Smooth muscle cell of the umbilical artery (primary cell): ENCODE results near the gene CD37. TPM values are rescaled to one million over a fixed set of nuclear protein-coding genes. Genes with fewer than 3 reads are reported as not detected.

Source experiments
- total RNA-seq: library from RNA; depleted of rRNA; stranded (reverse); fragments of >200 nt; gene quantifications from 2 replicates; pipeline ENCODE4 v1.2.3, GENCODE V29; 2014

CD37 gene, protein sequence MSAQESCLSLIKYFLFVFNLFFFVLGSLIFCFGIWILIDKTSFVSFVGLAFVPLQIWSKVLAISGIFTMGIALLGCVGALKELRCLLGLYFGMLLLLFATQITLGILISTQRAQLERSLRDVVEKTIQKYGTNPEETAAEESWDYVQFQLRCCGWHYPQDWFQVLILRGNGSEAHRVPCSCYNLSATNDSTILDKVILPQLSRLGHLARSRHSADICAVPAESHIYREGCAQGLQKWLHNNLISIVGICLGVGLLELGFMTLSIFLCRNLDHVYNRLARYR
- total RNA-seq = under 0.01 TPM in 1 of 2 replicates, not detected in the other

DNA sequence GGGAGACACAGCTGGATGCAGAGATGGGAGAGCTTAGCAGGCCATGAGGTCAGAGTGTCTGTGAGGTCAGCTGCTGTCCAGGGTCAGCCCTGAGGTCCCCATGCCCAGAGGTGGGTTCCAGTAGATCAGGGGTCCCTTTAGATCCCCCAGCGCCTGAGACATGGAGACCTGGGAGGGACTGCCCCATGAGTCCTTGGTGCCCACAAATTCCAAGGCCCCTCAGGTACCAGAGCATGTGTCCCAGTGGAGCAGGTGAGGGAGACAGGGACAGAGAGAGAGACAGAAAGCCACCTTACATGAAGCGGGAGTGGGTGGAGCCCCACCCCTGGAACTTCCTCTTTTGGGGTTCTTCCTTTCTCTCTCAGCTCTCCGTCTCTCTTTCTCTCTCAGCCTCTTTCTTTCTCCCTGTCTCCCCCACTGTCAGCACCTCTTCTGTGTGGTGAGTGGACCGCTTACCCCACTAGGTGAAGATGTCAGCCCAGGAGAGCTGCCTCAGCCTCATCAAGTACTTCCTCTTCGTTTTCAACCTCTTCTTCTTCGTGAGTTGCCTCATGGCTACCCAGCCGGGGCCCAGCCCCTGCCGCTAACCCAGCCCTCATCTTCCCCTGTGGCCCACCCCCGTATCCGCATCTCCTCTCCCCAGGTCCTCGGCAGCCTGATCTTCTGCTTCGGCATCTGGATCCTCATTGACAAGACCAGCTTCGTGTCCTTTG lies at the start of gene CD37:
TSS of gene CD37 (plus strand) at position 336 of the 713 bp plus-strand sequence. CDS start at position 471, 135 bp downstream.

DNA sequence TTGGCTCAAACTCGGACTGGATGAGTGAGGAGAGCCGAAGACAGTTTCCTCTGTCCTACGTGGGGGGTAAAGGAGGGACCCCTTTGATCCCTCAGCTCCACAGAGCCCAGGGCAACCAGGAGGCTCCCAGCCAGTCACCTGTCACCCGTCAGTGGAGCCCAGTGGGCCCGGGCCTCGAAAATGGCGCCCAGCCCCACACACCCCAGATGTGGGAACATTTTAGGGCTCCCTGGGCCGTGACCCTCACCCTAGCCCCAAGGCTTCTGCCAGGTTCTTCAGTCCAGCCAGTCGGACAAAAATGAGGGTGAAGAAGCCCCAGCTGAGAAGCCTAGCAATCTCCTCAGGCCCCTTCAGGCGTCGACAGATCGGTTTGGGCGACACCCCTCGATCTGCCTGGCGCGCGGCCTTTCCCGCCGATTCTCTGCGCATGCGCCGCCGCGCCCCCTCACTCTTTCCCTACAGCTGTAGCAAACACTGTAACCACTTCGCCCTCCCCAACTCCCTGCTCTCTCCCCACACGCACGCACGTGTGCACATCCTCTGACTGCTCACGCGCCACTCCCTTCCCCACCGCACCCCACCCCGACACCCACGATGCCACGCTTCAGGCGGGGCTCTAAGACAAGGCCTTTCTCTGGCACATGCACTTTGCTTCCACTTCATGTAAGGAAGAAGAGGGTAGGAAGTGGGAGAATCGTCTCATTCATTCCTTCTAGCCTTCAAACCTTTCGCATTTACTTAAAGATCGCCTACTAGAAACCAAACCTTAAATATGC lies 10.2 kb upstream of the CD37 start, which contains the start of gene SLC6A16:
TSS of gene SLC6A16 (minus strand) at position 391 of the 776 bp plus-strand sequence. CDS start 13,844 bp downstream, outside the sequence.

DNA sequence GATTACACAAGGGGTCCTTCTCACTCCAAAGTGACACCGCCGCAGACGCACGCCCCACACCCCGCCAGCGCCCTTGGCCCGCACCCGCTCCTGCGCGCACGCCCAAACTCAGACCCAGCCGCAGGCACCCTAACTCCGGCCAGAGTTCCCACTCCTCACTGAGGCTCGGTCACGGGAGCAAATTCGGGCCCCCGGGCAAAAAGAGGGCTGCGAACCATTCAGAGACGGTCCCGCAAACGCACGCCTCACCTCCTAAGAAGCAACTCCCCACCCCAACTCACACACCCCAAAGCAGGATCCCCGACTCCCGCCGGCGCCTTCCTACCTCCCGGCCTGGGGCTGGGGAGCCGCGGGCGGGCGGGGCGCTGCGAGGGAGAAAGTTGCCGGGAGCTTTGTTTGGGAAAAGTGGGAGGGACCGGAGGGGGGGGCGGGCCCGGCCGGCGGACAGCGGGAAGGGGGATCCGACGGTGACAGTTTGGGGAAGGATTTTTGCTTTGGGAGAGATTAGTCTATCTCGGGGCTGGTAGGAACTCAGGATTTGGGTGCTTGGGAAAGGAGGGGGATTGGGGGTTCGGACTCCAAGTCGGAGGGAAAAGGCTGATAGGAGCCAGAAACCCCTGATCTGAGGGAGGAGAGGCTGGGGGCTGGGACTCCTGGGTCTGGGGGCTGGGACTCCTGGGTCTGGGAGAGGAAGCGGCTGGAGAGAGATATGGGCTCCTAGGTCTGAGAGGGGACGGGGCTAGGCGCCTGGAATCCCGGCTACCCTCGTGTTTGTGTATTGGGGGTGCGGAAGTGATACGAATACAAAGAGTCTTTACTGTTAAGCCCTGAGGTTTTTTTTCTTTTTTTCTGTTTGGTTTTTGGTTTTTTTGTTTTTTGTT lies 27.1 kb downstream of the CD37 start, which contains the start of gene TEAD2:
TSS of gene TEAD2 (minus strand) at position 369 of the 881 bp plus-strand sequence. CDS start 2,341 bp downstream, outside the sequence.

DNA sequence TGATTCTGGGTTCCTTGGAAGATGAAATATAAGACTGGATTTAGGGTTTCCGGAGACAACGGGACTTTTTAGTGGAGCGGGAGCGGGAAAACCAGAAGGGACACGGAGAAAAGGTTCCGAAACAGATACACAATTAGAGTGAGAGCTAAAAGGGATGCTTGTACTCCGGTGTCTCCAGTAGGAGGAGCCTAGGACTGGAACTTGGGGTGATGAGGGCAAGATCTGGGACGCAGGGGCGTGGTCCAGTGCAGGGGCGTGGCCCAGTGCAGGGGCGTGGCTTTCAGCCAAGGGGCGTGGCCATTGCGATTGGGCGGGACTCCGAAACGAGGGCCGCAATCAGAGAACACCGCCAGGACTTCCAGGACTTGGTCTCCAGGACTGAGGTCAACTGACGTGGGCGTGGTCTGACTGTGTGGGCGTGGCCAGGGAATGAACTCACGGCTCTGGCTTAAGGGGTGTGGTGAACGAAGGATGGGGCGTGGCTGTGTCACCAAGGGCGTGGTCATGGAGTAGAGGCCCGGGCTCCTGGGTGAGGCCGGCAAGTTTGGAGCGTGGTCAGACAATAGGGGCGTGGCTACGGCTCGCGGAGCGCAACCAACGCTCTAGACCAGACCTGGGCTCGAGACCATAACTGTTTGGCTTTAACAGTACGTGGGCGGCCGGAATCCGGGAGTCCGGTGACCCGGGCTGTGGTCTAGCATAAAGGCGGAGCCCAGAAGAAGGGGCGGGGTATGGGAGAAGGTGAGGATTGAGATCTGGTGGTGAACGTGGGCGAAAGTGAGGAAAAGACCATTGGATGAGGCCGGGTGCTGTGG lies 28.3 kb downstream of the CD37 start, which contains the start of gene DKKL1:
TSS of gene DKKL1 (plus strand) at position 610 of the 815 bp plus-strand sequence. CDS start at position 732, 122 bp downstream.

DNA sequence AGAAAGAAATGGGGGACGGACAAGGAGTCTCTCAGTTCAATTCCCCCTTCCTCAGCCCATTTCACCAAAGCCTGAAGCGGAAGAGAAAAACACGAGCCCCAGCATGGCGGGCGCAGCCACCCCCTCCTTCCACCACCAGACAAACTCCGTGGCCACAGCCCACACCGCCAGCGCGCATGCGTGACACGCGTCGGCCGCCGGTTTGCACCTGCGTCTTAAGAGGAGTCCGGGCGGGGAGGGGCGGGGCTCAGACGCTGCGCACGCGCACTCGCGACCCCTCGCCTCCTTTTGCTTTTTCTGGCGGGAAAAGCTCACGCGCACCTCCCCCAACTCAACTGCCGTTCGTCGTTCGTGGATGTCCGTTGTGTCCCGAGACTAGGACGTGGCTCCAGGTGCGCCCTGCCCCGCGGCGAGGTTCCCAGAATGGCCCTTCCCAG lies 52.7 kb downstream of the CD37 start, which contains the start of gene KASH5:
TSS of gene KASH5 (plus strand) at position 314 of the 437 bp plus-strand sequence. CDS start 2,635 bp downstream, outside the sequence.

Other genes with a start within 250 kb of the CD37 start
- gene SNRNP70, start 250.0 kb upstream of the CD37 start, total RNA-seq = 86.7 and 121 TPM in 2 replicates
- gene LIN7B, start 221.0 kb upstream of the CD37 start, total RNA-seq = 6.3 and 13.7 TPM in 2 replicates
- gene C19orf73, start 216.3 kb upstream of the CD37 start, total RNA-seq = 0.89 and 0.97 TPM in 2 replicates
- 3.3 and 8.0 TPM in 2 replicates for gene PPFIA3, start 215.9 kb upstream of the CD37 start, total RNA-seq
- gene HRC, start 180.0 kb upstream of the CD37 start, total RNA-seq = 0.14 TPM in 1 of 2 replicates, not detected in the other
- gene TRPM4, start 177.6 kb upstream of the CD37 start, total RNA-seq = 13.4 and 23.1 TPM in 2 replicates
- gene SLC6A16, start 10.2 kb upstream of the CD37 start, total RNA-seq = under 0.01 and 0.14 TPM in 2 replicates
- gene TEAD2, start 27.0 kb downstream of the CD37 start, total RNA-seq = 20.8 and 22.2 TPM in 2 replicates
- gene DKKL1, start 28.5 kb downstream of the CD37 start, total RNA-seq = 0.59 TPM in 1 of 2 replicates, not detected in the other
- gene KASH5, start 52.8 kb downstream of the CD37 start, total RNA-seq = not detected in 2 replicates
- gene PTH2, start 88.0 kb downstream of the CD37 start, total RNA-seq = not detected in 2 replicates
- gene GFY, start 90.0 kb downstream of the CD37 start, total RNA-seq = not detected in 2 replicates
- not detected in 2 replicates for gene SLC17A7, start 106.1 kb downstream of the CD37 start, total RNA-seq
- gene PIH1D1, start 116.4 kb downstream of the CD37 start, total RNA-seq = 73.1 and 108 TPM in 2 replicates
- 11.9 and 13.5 TPM in 2 replicates for gene ALDH16A1, start 117.8 kb downstream of the CD37 start, total RNA-seq
- 1.2 and 2.1 TPM in 2 replicates for gene FLT3LG, start 138.8 kb downstream of the CD37 start, total RNA-seq
- 1,158 and 2,408 TPM in 2 replicates for gene RPL13A, start 152.2 kb downstream of the CD37 start, total RNA-seq
- gene RPS11, start 161.0 kb downstream of the CD37 start, total RNA-seq = 1,449 and 3,403 TPM in 2 replicates
- gene FCGRT, start 177.3 kb downstream of the CD37 start, total RNA-seq = 33.5 and 71.9 TPM in 2 replicates
- gene RCN3, start 192.6 kb downstream of the CD37 start, total RNA-seq = 388 and 521 TPM in 2 replicates
- gene NOSIP, start 245.2 kb downstream of the CD37 start, total RNA-seq = 28.3 and 49.6 TPM in 2 replicates
- 0.23 and 0.89 TPM in 2 replicates for gene PRRG2, start 245.9 kb downstream of the CD37 start, total RNA-seq